H1 (cell line): Measurements from ENCODE around the gene C1D. TPM values are rescaled to one million over a fixed set of nuclear protein-coding genes. Genes with fewer than 3 reads are reported as not detected.

Source experiments
- CTCF ChIA-PET: fragments of 300-600 bp; sonication (Branson Sonifier 250); formaldehyde crosslinking; loops from one replicate; lab custom pipeline; 2021; ENCODE audit not compliant: partially characterized antibody; lab: Charles Lee
- POLR2A ChIA-PET: fragments of 300-600 bp; sonication (Branson Sonifier 250); formaldehyde crosslinking; loops from one replicate; lab custom pipeline; 2021; ENCODE audit warnings: inconsistent platforms; ENCODE audit not compliant: partially characterized antibody; lab: Charles Lee
- DNase-seq, 2 experiments: peaks; one replicate each; pipeline versions ENCODE4 v3.0.0 to v3.0.0-alpha.2; 2010 to 2022; ENCODE audit warnings: low spot score in 2 of 2, low read depth in 1 of 2, mixed read lengths in 1 of 2
- FAIRE-seq: peaks from 2 replicates; lab custom pipeline; 2011; peaks lifted over from hg19 to GRCh38; lab: Jason Lieb, UNC
- H2AFZ ChIP-seq: 2 replicates; pipeline ENCODE4 v1.8.1; 2012; ENCODE audit warnings: low read length, inconsistent platforms
- H2AK5ac ChIP-seq: 2 replicates; pipeline ENCODE4 v1.6.1; 2013; ENCODE audit warnings: low read depth, low read length
- H2BK120ac ChIP-seq: replicated peaks from 2 replicates; pipeline ENCODE3; 2013; ENCODE audit warnings: low read depth, low read length, inconsistent platforms
- H2BK12ac ChIP-seq: 2 replicates; pipeline ENCODE4 v1.6.1; 2013; ENCODE audit warnings: low read depth, low read length
- H2BK15ac ChIP-seq: 2 replicates; pipeline ENCODE4 v1.6.1; 2013; ENCODE audit warnings: low read length
- H2BK20ac ChIP-seq: 2 replicates; pipeline ENCODE4 v1.6.1; 2013; ENCODE audit warnings: low read length
- H2BK5ac ChIP-seq: 2 replicates; pipeline ENCODE4 v1.6.1; 2013; ENCODE audit warnings: low read depth, low read length
- H3K14ac ChIP-seq: 2 replicates; pipeline ENCODE4 v1.6.1; 2013; ENCODE audit warnings: inconsistent platforms; ENCODE audit not compliant: insufficient read length
- H3K18ac ChIP-seq: 2 replicates; pipeline ENCODE4 v1.6.1; 2013; ENCODE audit warnings: low read length; ENCODE audit errors: extremely low read depth
- H3K23ac ChIP-seq: 2 replicates; pipeline ENCODE4 v1.6.1; 2013; ENCODE audit warnings: inconsistent platforms; ENCODE audit not compliant: insufficient read length
- H3K23me2 ChIP-seq: 2 replicates; pipeline ENCODE4 v1.6.1; 2013; ENCODE audit warnings: low read depth, low read length
- H3K27ac ChIP-seq: 2 replicates; pipeline ENCODE4 v1.6.1; 2011; ENCODE audit warnings: low read depth, low read length, inconsistent platforms
- H3K27me3 ChIP-seq, 4 experiments: replicated peaks in 1 of 4; 1 replicate in 1 of 4; 2 replicates in 3 of 4; pipeline versions ENCODE4 v1.6.1 to v1.8.1; 2011 to 2013; ENCODE audit warnings: low read length in 3 of 4, mild to moderate bottlenecking in 3 of 4, inconsistent platforms in 2 of 4, mixed read lengths in 2 of 4, moderate library complexity in 1 of 4; ENCODE audit not compliant: control insufficient read depth in 3 of 4, insufficient read depth in 3 of 4; ENCODE audit errors: extremely low read depth in 1 of 4
- H3K36me3 ChIP-seq, 4 experiments: 2 replicates each; pipeline versions ENCODE4 v1.6.1 to v1.8.1; 2011 to 2013; ENCODE audit warnings: mild to moderate bottlenecking in 4 of 4, low read length in 3 of 4, moderate library complexity in 2 of 4, control low read depth in 1 of 4, inconsistent platforms in 1 of 4; ENCODE audit not compliant: insufficient read depth in 4 of 4, control insufficient read depth in 2 of 4
- H3K4ac ChIP-seq: replicated peaks from 2 replicates; pipeline ENCODE3; 2013; ENCODE audit warnings: low read length, low read depth, mixed read lengths, inconsistent platforms; ENCODE audit not compliant: insufficient read length
- H3K4me1 ChIP-seq, 4 experiments: replicated peaks in 1 of 4; 1 replicate in 1 of 4; 2 replicates in 3 of 4; pipeline versions ENCODE4 v1.6.1 to v1.8.1; 2011 to 2013; ENCODE audit warnings: low read length in 3 of 4, inconsistent platforms in 2 of 4, mixed read lengths in 1 of 4; ENCODE audit not compliant: insufficient read depth in 4 of 4, control insufficient read depth in 3 of 4
- H3K4me2 ChIP-seq, 2 experiments: 2 replicates each; pipeline versions ENCODE4 v1.6.1 to v1.8.1; 2011 to 2013; ENCODE audit warnings: low read depth in 2 of 2, low read length in 2 of 2, control low read depth in 1 of 2, inconsistent platforms in 1 of 2, mild to moderate bottlenecking in 1 of 2; ENCODE audit not compliant: insufficient read depth in 1 of 2
- H3K4me3 ChIP-seq, 4 experiments: fragments of 200-600, 300-600 bp in 1 of 4; sonication (generic), shearing (Covaris generic), sonication (Bioruptor Twin) in 1 of 4; 2 replicates each; pipeline versions ENCODE4 v1.5.1 to v1.8.1; 2011 to 2016; ENCODE audit warnings: low read length in 4 of 4, low read depth in 3 of 4, control low read depth in 2 of 4, inconsistent platforms in 2 of 4, mild to moderate bottlenecking in 2 of 4, mixed read lengths in 1 of 4, moderate library complexity in 1 of 4; ENCODE audit not compliant: insufficient read depth in 2 of 4; ENCODE audit errors: extremely low read depth in 1 of 4
- H3K56ac ChIP-seq: replicated peaks from 2 replicates; pipeline ENCODE3; 2013; ENCODE audit warnings: low read depth, mild to moderate bottlenecking, mixed read lengths, low read length, inconsistent platforms; ENCODE audit not compliant: insufficient read length
- H3K79me1 ChIP-seq: 2 replicates; pipeline ENCODE4 v1.6.1; 2013; ENCODE audit warnings: low read depth, low read length, control low read depth
- H3K79me2 ChIP-seq, 2 experiments: 2 replicates each; pipeline versions ENCODE4 v1.6.1 to v1.8.1; 2012 to 2013; ENCODE audit warnings: low read length in 2 of 2, mild to moderate bottlenecking in 2 of 2, inconsistent platforms in 1 of 2; ENCODE audit not compliant: insufficient read depth in 2 of 2, control insufficient read depth in 1 of 2
- H3K9ac ChIP-seq, 4 experiments: replicated peaks in 1 of 4; 1 replicate in 1 of 4; 2 replicates in 3 of 4; pipeline versions ENCODE4 v1.6.1 to v1.8.1; 2011 to 2013; ENCODE audit warnings: low read depth in 3 of 4, low read length in 3 of 4, control low read depth in 2 of 4, mild to moderate bottlenecking in 2 of 4, moderate library complexity in 2 of 4, inconsistent platforms in 1 of 4; ENCODE audit errors: extremely low read depth in 1 of 4
- H3K9me3 ChIP-seq, 2 experiments: 2 replicates each; pipeline versions ENCODE4 v1.6.1 to v1.8.1; 2012 to 2013; ENCODE audit warnings: mild to moderate bottlenecking in 2 of 2, moderate library complexity in 2 of 2, control low read depth in 1 of 2, inconsistent platforms in 1 of 2, low read depth in 1 of 2, low read length in 1 of 2, mixed read lengths in 1 of 2; ENCODE audit not compliant: insufficient read depth in 2 of 2
- H4K20me1 ChIP-seq, 2 experiments: replicated peaks in 1 of 2; 2 replicates each; pipeline versions ENCODE3 to v1.8.1; 2011 to 2013; ENCODE audit warnings: inconsistent platforms in 2 of 2, low read length in 2 of 2, mild to moderate bottlenecking in 1 of 2; ENCODE audit not compliant: insufficient read depth in 2 of 2, control insufficient read depth in 1 of 2
- H4K5ac ChIP-seq: 2 replicates; pipeline ENCODE4 v1.6.1; 2013; ENCODE audit warnings: low read length, low read depth, mixed read lengths, inconsistent platforms; ENCODE audit not compliant: insufficient read length
- H4K8ac ChIP-seq: 2 replicates; pipeline ENCODE4 v1.8.0; 2013; ENCODE audit warnings: mild to moderate bottlenecking, moderate library complexity, low read length, inconsistent platforms; ENCODE audit not compliant: insufficient read depth; ENCODE audit errors: extremely low read depth
- H4K91ac ChIP-seq: replicated peaks from 2 replicates; pipeline ENCODE3; 2013; ENCODE audit warnings: low read length, mixed read lengths, inconsistent platforms; ENCODE audit not compliant: insufficient read length
- JUND ChIP-seq: IDR thresholded peaks from 2 replicates; pipeline ENCODE4 v1.6.1; 2011; ENCODE audit warnings: mild to moderate bottlenecking, improper control_type of control experiment, low read length
- KDM1A ChIP-seq: fragments of 200-600, 300-600 bp; sonication (generic); IDR thresholded peaks from 2 replicates; pipeline ENCODE4 v1.7.1; 2016; ENCODE audit warnings: mild to moderate bottlenecking, low read length, borderline replicate concordance
- SUZ12 ChIP-seq: fragments of 200-600 bp; sonication (generic); IDR thresholded peaks from 2 replicates; pipeline ENCODE4 v1.6.1; 2012; ENCODE audit warnings: mild to moderate bottlenecking, inconsistent platforms, low read length, moderate library complexity, mixed read lengths
- WGBS, 2 experiments: shearing (Covaris generic) in 1 of 2; methylation state at CpG; one replicate each; pipeline versions ENCODE4 v1.1.6 to v1.1.7; 2013 to 2015; ENCODE audit warnings: low lambda C conversion rate in 2 of 2, mixed read lengths in 2 of 2, inconsistent platforms in 1 of 2, low coverage in 1 of 2, missing lambda C conversion rate in 1 of 2; ENCODE audit not compliant: insufficient replicate concordance in 2 of 2, insufficient coverage in 1 of 2, insufficient read length in 1 of 2; ENCODE audit errors: extremely low coverage in 1 of 2, missing lambda C conversion rate in 1 of 2; 5-methylcytosine and 5-hydroxymethylcytosine counted together
- polyA plus RNA-seq, 7 experiments: library from polyadenylated mRNA; depleted of rRNA in 3 of 7; stranded (reverse) in 5 of 7; unstranded in 2 of 7; fragments of >200 nt in 5 of 7; fragments of 200-250 nt in 2 of 7; gene quantifications; 1 replicate in 5 of 7; 2 replicates in 1 of 7; 4 replicates in 1 of 7; pipeline versions ENCODE4 v1.2.1 to v1.2.3, GENCODE V29; 2011 to 2013; ENCODE audit warnings: missing spikeins in 2 of 7, mixed read lengths in 2 of 7
- total RNA-seq: library from RNA; stranded (reverse); fragmentation: NEBNext Ultra II Directional; extraction: Animal tissue kit (Norgen Biotek cat#: 25700); gene quantifications from 2 replicates; pipeline ENCODE4 v1.2.1, GENCODE V29; 2021

The C1D gene
- total and polyA plus RNA-seq, 2 of the 8 experiments (the other 6 are each of a cell fraction or from before 2014, with no cell fraction given): 17.5 to 24.1 TPM

GRCh38 chr2:68100189-68100588 is 37.4 kb upstream of the C1D start:
- no peaks in the 10 kb centered on the region for H4K20me1 ChIP-seq
- FAIRE-seq (no peak), DNase-seq (no peak)
- no peaks in the 10 kb centered on the region for H3K79me2 ChIP-seq
- CTCF ChIA-PET: interaction anchor here (0.6 kb wide), 1 partner anchor 15 kb away, joined by 4 read pairs; no protein-coding TSS in a partner anchor
- H3K4me3 ChIP-seq: no peak overlapping the region
- no peak overlapping the region for H2BK15ac ChIP-seq
- no peaks in the 10 kb centered on the region for H3K36me3 ChIP-seq
- H4K5ac ChIP-seq: no peak overlapping the region
- no peak overlapping the region for H2AFZ ChIP-seq
- H2BK12ac ChIP-seq: no peak overlapping the region
- H3K9ac ChIP-seq: no peak overlapping the region
- no peak overlapping the region for H3K4ac ChIP-seq
- H3K79me1 ChIP-seq: no peaks in the 10 kb centered on the region
- H3K23ac ChIP-seq: no peak overlapping the region
- no peak overlapping the region for H3K56ac ChIP-seq
- H3K23me2 ChIP-seq: no peaks in the 10 kb centered on the region
- no peaks in the 10 kb centered on the region for H3K4me1 ChIP-seq
- H3K9me3 ChIP-seq: no peaks in the 10 kb centered on the region
- H2AK5ac ChIP-seq: no peak overlapping the region
- no peak overlapping the region for H2BK20ac ChIP-seq
- no peak overlapping the region for H3K18ac ChIP-seq
- no peak overlapping the region for H2BK120ac ChIP-seq
- POLR2A ChIA-PET: no interaction called here
- H4K8ac ChIP-seq: no peak overlapping the region
- H2BK5ac ChIP-seq: no peak overlapping the region
- H3K27me3 ChIP-seq: no peaks in the 10 kb centered on the region
- H3K27ac ChIP-seq: no peak overlapping the region
- no peak overlapping the region for H3K4me2 ChIP-seq
- 83% methylated on average over 1 of the region's 1 CpG; no CpG with 5 or more reads in 1 of the 2 experiments for WGBS, 2 experiments
- no peak overlapping the region for H3K14ac ChIP-seq
- H4K91ac ChIP-seq: no peak overlapping the region
- TF ChIP-seq SUZ12 (no peak), JUND (no peak), KDM1A (no peak)
